UCSD-AML1 (cell line): ENCODE measurements around the gene RHAG.
A peak's percentile ranks its signal among the peaks of the same experiment; 100 is the strongest.
"Not testable (repeated sequence)": the region's sequence is repeated elsewhere in the genome, so short reads cannot be mapped to it uniquely, and the experiment has no call there.

Experiments
- DNase-seq: peaks from one replicate; lab custom pipeline; 2025; ENCODE audit not compliant: unreplicated experiment; lab: John Stamatoyannopoulos, UW

The RHAG gene

DNA sequence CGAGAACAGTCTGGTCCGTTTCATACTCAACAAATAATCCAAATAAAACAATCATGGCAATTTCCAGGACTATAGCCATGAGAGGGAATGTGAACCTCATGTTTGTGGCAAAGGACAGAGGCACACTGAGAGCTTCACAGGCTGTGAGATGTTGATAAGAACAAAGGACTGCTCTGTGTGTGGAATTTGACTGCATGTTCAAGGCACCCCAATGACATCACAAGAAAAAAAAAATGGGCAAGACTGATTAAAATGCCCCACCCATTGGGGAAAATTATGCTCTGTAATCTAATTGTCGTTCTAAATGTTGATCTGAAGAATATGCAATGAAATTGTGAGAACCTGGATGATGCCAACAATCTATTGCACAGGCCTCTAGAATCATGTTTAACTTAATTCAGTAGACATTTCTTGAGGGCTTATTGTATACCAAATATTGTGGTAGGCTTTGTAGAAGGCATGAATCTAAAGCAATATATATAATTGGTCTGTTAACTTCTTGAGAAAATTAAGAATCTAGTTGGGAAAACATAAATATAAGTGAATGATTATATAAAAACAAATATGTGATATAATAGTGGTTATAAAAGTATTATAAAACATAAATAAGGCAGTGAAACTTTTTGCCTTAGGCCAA lies at the start of gene RHAG:
TSS of gene RHAG (minus strand) at position 127 of the 637 bp plus-strand sequence. CDS start at position 100, 27 bp downstream.
- peak; percentile 7 for DNase-seq

DNA sequence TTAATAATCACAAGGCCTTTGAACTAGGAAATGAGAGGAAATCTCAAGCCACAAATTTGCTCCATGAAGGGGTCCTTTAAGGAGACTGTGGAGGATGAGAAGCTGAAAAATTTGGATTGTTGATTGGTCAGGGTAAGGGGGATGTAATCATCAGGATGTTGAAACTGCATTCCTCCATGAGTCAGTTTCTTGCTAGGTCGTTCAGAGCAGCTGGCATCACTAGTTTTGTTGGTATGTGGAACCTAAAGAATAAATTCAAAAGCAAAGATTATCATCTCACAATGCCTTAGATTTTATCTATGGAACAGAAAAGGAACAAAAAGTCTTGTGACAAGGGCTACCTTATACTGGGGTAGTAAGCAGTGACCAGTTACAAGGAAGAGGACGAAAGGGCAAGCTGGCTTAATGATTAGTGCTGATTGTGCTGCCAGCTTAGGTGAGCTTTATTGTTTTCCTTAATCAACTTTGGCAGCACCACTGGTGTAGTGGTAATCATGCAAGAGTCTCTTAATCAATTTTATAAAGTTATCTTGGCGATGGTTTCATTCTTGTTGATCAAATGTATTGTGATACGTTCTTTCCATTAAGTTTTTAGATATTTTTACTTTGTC lies 40.1 kb upstream of the RHAG start:
- DNase-seq: no peak

DNA sequence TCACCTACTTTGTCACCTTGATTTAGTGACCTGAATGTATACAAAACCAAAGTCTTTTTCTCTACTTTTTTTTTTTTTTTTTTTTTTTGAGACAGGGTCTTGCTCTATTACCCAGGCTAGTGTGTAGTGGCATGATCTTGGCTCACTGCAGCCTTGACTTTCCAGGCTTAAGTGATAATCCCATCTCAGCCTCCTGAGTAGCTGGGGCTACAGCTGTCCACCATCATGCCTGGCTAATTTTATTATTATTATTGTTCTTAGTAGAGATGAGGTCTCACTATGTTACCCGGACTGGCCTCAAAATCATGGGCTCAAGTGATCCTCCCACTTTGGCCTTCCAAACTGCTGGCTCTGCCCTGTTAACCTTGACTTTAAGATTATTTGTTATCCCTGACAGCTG lies 39.2 kb upstream of the RHAG start:
- DNase-seq: no peak

DNA sequence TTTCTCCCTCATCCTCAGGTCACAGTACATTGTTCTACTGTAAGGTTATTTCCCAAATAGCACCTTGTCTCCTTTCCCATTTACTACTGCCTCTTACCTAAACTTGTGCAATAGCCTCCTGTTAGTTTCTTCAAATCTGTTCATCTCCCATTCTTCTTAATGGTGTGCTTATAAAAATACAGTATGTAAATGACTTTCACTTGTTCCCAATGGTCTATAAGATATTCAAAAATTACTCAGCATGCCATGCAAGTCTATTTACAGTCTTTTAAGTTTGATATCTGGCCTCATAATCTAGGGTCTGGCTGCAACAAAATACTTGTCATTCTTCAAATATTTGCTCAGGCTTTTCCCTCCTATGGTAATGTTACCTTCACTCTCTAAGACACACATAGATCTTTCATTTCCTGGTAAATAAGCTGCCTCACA lies 31.5 kb upstream of the RHAG start:
- no peak for DNase-seq

DNA sequence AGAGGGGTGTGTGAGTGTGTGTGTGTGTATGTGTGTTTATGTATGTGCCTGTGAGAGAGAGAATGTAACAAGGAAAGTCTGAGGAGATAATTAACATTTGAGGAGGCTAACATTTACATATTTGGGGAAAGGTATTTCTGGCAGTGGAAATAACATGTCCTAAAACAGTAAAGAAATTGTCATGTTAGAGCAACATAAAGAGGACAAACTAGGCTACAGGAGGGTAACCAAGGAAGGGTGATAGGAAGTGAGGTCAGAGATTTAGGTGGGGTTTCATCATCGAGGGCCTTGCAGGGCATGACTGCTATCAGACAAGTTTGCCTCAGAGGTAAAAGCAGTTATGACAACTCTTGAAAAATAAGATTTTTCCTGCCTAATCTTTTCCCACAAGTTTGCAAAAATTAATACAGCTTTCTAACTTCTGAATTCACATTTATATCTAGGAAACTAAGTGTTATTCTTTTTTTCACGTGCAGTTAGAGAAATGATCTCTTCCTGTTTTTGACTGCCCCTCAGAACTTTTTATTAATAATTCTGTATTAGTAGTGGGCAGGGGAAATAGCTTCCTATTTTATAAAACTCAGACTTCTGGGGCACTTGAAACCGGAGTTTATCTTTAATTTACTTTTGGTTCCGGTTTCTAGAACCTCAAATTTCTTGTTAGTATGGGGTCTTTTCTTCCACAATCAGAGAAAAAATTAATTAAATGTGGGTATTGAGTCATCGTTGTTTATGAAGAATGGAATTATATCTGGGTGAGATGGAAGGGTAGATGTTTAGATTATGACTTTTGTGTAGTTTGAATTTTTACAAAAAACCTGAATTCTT lies 30.5 kb upstream of the RHAG start:
- DNase-seq: no peak

DNA sequence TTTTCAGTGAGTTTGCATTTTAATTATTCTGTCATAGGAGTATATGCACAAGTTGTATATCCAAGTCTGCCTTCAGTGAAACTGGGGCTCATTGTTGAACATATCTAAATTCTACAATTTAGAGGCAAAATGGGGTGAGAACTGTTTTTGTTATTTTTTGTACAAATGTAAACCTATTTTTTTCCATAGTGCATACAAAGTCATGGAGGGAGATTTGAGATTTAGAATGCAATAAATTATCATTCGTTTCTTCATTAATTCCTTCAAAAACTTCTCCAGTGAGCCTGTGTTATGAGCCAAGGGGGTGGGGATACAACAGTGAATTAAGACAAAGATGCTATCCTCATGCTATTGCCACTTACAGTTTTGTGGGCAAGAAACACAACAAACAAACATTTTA lies 29.8 kb upstream of the RHAG start:
- DNase-seq: no peak

DNA sequence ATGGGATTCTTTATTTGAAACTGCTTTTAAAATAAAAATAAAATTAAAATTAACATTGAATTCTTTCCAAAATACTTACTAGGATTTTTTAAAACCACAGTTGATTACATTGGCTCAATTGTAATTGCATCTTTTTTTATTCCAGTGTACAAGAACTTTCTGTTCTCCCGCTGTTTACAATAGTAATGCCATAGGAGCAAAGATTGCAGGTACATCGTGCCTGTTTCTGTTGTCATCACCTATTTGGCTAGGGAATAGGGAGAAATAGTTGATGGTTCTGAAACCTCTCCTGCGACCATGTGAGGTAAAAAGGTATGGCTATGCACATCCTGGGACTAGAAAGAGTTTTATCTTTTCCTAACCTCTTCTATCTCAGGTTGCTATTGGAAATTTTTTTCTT lies 28.2 kb upstream of the RHAG start:
- no peak for DNase-seq

DNA sequence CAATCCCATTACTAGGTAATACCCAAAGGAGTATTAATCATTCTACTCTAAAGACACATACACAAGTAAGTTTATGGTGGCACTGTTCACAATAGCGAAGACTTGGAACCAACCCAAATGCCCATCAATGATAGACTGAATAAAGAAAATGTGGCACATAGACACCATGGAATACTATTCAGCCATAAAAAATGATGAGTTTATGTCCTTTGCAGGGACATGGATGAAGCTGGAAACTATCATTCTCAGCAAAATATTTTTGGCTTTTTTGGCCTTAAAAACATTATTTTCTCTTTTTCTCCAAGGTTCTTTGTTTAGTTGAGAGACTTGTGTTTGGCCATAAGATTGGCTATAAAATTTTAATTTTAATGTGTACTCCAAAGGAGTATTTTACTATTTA lies 27.4 kb upstream of the RHAG start:
- DNase-seq: not testable (repeated sequence)

DNA sequence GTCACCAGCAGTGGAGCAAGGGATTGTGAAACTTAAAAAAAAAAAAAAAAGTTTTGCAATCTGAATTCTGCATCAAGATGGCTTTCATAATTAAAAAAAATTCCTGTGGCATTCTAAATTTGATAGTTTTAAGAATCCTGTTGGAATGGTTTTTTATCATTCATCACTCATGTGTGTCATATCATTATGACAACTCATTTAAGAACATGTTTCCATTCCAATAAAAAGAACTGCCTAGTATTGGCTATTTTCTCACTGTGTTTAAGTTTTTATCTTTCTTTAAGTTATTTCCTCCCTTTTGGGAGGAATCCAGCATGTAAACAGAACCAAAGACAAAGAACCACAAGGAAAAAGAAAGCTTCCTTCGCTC lies 26.2 kb upstream of the RHAG start:
- peak; percentile 4 for DNase-seq

DNA sequence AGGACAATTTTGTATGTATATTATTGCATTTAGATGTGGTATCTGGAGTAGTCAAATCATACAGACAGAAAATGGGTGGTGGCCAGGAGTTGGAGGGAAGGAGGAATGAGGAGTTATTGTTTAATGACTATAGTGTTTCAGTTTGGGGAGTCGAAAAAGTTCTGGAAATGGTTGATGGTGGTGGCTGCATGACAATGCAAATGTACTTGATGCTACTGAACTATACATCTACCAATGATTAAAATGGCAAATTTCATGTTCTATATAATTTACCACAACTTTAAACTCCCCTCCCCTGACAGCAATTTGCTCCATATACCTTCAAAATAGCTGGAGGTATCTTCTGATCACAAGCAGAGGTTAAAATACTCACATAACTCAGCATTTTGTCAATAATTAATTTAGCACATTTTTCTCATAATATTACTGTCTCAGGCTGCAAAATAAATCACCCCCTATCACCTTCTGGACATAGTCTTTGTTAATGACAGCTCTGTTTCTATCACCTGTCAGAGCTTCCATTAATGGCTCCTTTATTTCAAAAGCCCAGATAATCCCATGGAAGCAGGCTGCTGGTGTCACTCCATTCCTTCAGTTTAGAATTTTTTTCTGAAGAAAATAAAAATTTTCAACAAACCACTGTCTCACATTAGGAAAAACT lies 25.7 kb upstream of the RHAG start:
- DNase-seq: no peak

DNA sequence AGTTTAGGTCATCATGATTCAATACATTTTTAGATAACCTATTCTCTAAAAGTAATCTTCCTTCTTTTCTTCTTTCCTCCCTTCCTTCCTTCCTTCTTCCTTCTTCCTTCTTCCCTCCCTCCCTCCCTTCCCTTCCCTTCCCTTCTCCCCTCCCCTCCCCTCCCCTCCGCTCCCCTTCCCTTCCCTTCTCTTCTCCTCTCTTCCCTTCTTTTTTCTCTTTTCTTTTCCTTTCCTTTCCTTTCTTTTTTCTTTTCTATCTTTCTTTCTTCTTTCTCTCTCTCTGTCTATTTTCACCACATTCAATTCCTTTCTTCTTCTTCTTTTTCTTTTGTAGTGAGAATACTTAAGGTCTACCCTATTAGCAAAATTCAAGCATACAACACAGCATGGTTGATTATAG lies 17.3 kb upstream of the RHAG start:
- no peak for DNase-seq

DNA sequence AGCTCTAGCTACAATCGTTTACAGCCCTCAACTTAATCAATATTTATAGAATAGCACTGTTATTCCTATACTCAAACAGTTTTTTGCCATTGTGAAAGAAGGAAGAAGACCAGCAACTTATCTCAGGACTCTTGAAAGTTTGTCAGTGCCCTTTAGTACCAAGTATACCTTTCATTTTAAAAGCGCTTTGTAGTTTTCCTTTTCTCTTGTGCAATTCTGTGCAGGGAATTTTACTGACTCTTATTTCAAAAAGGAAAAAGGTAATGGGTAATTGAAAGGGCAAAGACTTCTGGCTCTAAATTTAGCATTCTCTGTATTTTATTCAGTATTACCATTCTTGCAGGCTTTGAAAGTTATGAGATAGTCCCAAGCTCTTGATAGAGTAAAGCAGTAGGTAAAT lies 16.8 kb upstream of the RHAG start:
- DNase-seq: no peak

DNA sequence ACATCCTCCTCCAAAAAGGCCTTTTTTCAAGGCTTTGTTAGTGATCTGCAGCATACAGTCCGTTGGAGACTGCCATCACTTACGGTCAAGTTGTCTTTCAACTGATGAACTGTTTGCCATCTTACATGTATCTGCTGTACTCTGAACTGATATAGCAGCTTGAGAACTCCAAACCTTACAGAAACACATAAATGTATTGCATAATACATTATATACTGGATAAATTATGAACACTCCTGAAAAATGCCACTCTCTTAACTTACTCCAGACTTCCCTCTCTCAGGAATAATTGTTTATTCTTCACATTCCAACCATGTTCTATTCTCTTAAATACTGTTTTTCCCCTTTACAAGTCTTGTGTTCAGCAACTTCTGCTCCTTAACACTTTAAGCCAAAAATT lies 14.6 kb upstream of the RHAG start:
- DNase-seq: no peak

DNA sequence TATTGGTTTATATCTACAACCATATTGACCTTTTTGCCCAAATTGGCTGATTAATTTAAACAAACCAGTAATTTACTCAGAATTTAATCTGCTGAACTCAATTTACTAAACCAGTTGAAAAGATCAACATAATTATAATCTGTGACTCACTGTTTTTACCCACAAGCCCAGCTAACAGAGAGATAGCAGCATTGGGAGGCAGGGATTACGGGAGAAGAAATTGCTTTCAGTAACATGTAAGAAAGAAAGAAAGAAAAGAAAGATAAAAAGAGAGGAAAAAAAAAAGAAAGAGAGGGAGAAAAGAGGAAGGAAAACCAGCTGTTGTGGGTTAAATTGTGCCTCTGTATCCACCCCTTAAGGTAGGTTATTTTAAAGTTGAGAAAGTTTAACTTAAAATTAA lies 13.3 kb upstream of the RHAG start:
- no peak for DNase-seq

DNA sequence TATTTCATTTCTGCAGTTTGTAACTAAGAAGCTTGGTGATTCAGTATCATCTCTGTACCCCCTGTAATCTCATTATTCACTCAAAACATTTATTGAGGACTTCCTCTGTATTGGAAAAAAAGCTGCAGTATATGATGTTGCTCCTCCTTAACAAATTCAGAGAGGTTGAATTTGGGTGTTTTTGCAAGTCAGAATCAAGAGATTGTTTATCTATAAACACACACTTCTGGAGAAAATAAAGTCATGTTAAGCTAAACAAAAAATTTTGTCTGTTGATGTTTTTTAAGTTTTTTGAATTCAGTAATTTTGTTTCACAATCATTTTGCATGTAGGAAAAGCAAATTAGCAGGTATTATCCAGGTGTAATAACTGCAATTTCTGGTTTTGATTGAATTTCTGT lies 11.4 kb upstream of the RHAG start:
- no peak for DNase-seq

DNA sequence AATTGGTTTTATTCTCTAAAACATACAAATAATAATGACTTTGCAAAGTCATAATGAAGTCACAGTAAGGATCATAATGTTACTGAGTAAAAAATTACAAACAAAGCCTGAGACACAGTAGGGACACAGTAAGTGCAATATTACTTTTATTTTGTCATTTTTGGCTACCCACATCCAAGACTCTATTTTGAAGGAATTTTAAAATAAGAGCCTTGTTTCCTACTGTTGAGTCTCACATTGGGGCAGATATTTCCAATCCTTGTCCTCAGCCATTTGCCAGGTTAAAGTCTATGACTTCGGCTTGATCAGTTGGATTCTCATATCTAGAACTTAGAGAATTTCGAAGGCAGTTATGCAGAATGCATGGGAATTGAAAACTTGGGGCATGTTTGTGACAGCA lies 10.8 kb upstream of the RHAG start:
- DNase-seq: no peak

DNA sequence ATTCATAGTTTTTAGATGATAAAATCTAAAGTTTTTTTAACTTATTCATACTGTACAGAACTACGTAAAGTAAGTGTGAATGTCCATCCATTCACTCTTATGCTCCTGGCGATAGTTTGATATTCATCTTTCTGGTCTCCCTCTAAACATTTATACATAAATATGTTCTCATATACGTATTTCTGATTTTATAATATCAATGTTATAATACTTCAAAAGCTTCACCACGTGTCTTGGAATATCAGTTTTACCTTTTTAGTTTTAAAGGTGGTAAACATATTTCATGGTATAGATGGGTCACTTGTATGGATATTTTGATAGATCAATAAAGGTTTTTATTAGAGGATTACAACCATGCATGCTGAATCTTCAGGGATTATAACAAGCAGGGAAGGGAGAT lies 10.3 kb upstream of the RHAG start:
- DNase-seq: no peak

DNA sequence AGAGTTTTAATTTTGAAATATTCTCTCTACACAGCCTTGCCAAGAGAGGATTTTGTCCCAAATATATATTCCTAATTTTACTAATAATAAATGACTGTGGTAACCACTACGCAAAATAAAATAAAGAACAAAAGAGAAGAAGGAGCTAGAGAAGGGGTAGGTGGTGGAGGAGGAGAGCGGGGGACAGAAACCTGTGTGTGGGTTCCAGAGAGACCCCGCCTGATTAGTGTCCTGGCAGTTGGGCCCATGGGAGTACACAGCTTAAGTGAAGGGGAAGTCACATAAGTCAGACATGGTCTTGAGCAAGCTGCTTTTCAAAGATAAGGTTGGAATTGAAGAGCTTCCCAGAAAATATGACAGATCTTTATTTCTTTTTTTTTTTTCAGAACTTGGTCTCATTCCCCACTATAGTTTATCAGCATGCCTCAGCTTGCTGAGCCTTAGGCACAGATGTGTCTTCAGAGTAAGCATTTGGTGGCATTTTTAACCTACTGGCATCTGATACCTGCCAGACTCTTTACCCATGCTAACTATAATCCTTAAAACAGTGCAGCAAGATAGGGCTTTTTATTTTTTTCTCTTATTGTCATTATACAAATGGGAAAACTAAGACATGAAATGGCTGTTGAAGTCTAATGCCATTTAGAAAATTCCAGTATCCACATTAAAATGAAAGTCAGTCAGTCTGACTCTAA lies 9.6 kb upstream of the RHAG start:
- DNase-seq: peak; percentile 61

DNA sequence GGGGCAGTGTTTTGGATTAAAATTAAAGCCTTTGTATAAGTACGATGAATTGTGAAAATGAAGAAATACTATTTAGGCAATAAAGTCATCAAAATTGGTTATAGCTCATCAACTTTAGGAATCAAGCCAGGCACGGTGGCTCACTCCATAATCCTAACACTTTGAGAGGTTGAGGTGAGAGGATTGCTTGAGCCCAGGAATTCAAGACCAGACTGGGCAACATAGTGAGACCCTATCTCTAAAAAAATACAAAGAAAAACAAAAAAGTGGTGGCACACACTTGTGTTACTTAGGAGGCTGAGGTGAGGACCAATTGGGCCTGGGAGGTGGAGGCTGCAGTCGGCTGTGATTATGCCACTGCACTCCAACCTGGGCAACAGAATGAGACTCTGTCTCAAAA lies 8.5 kb upstream of the RHAG start:
- no peak for DNase-seq

DNA sequence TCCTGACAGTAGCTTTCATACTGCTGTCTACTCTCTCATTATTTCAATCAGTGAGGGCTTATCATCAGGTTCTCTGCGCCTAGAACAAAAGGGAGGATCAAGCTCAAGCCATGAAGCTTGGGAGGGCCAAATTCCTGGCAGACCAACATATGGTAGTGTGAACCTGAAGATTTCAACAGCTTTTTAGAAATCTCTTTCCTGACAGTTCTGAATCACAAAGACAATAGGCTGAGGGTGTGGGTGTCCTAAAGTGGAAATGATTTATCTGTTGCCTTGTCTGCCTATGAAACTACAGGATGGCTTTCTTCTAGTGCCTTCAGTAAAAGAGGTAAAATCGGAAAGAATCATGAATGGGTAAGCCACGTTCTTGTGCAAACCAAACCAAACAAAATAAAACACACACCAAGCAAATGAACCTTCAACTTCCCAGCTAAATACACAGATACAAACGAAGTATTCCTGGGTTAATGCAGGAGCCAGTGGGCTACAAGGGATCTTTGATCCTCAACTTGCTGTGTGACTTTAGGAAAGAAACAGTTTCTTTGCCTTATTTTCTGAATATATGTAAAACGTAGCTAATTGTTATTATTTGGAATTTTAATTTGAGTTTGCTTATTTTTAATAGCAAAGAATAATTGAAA lies 2.7 kb upstream of the RHAG start:
- no peak for DNase-seq

DNA sequence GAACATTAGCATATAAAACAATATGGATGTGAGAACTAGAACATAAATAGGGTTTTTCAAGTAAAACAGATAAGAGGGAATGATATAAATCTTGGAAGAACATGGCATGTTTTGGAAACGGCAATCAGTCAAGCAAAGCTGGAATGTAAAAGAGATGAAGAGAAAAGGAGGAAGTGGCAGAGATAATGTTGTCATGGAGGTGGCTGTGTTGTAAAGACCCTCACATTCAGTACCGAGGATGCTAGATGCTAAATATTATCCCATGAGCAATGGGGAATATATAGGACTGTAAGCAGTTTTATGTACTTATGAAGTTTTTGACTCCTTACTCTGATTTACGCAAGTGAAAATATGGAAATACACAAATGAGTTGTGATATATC lies 702 bp upstream of the RHAG start:
- DNase-seq: no peak
